ENCODE results near the gene BAG2. TPM values are rescaled to one million over a fixed set of nuclear protein-coding genes. Genes with fewer than 3 reads are reported as not detected.
A peak's percentile ranks its signal among the peaks of the same experiment; 100 is the strongest.

Gene BAG2
- total RNA-seq, result 17.7 and 32.8 TPM in 2 replicates

DNA sequence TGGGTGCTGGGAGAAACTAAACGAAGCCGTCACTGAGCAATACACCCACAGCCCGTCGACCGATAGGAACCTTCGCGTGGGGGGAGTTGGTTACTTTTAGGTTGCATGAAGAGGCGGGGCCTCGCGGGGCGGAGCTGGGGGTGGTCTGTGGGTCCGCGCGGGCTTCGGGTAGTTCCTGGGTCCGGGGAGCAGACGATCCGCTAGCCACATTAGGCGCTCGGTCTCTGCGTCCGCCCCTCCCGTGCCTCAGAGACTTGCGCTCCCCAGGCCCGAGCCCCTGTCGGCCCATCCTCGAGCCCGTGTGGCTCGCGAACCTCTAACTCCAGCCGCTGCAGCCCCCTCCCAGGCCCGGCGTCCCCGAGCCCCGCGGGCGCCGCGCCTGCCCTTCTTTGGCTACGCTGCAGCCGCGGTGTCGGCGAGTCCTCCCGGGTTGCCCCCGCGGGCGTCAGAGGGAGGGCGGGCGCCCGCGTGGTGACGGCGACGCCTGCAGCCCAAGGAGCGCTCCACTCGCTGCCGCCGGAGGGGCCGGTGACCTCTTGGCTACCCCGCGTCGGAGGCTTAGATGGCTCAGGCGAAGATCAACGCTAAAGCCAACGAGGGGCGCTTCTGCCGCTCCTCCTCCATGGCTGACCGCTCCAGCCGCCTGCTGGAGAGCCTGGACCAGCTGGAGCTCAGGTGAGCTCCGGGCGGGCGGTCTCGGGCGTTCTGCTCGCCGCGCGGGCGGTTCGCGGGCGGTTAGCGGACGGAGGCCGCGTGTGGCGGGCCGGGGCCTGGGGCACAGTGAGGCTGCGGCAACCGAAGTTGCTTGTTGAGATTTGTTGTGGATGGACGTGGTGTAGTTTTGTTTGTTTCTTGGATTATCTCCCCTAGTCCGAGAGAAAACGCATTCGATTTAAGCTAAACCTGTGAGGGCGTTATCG is at the start of gene BAG2:
Gene BAG2, plus strand, starts transcription at position 191 of the 920 bp plus-strand sequence. Its CDS starts 372 bp downstream, at position 563.
- DNase-seq (ENCODE audit: low read depth), result peak; percentile 93
- peak within 1 kb of the TSS; percentile 88 for H3K4me3 ChIP-seq (ENCODE audit: low read depth, low read length)
- TF ChIP-seq, protein P1, sequence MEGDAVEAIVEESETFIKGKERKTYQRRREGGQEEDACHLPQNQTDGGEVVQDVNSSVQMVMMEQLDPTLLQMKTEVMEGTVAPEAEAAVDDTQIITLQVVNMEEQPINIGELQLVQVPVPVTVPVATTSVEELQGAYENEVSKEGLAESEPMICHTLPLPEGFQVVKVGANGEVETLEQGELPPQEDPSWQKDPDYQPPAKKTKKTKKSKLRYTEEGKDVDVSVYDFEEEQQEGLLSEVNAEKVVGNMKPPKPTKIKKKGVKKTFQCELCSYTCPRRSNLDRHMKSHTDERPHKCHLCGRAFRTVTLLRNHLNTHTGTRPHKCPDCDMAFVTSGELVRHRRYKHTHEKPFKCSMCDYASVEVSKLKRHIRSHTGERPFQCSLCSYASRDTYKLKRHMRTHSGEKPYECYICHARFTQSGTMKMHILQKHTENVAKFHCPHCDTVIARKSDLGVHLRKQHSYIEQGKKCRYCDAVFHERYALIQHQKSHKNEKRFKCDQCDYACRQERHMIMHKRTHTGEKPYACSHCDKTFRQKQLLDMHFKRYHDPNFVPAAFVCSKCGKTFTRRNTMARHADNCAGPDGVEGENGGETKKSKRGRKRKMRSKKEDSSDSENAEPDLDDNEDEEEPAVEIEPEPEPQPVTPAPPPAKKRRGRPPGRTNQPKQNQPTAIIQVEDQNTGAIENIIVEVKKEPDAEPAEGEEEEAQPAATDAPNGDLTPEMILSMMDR (IDR thresholded peaks at IDR 0.05; ENCODE audit: insufficient read depth, low read depth, low read length), result peak; percentile 6

DNA sequence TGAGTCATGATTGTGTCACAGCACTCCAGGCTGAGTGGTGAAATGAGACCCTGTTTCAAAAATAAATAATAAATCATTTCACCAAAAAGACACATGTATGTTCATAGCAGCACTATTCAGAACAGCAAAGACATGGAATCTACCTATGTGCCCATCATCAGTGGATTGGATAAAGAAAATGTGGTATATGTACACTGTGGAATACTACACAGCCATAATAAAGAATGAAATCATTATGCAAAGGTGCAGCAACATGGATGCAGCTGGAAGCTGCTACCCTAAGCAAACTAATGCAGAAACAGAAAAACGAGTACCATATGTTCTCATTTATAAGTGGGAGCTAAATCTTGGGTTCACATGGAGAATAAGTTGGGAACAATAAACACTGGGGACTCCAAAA is 49.0 kb upstream of the BAG2 start:
- no peak for DNase-seq (ENCODE audit: low read depth)
- no peak overlapping the region for H3K4me3 ChIP-seq (ENCODE audit: low read depth, low read length)
- TF ChIP-seq, protein P1 (IDR thresholded peaks at IDR 0.05; ENCODE audit: insufficient read depth, low read depth, low read length), result no peak

DNA sequence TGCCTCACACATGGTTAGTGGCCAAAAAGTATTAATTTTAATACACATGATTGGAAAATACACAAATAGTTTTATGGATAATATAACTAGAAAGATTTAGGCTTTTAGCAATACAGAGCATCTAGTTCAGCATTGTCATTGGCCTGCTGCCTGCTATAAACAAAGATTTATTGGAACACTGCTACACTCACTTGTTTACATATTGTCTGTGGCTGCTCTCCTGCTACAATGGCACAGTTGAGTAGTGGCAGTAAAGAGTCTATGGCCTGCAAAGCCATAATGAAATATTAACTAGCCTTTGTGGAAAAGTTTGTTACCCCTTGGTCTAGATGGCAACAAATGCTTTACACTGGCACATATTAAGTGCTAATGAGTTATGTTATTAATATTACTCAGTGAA is 44.4 kb upstream of the BAG2 start:
- TF ChIP-seq, protein P1 (IDR thresholded peaks at IDR 0.05; ENCODE audit: insufficient read depth, low read depth, low read length), result no peak
- no peak overlapping the region for H3K4me3 ChIP-seq (ENCODE audit: low read depth, low read length)
- peak; percentile 44 for DNase-seq (ENCODE audit: low read depth)

DNA sequence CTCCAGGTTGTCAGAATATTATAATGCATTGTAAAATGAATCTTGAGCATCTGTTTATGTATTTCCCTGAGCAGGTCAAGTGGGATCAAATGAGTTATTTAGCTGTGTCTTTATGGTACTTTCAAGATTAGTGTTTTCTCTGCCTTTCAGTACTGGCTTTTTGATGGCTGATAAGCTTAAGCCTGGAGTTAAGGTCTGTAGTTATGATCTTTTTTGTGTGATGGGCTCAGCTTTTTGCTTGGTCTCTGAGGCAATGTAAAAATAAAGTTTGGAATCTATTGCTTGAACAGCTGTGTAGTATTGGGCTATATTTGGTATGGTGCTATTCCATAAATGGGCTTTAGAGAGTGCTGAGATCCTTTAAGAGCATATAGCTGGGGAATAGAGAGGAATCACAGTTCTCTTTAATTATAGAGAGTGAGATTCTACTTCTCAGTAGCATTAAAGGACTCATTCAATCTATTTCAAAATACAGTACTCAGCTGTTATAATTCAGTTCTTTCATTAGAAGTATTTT is 41.4 kb upstream of the BAG2 start:
- no peak overlapping the region for H3K4me3 ChIP-seq (ENCODE audit: low read depth, low read length)
- TF ChIP-seq, protein P1 (IDR thresholded peaks at IDR 0.05; ENCODE audit: insufficient read depth, low read depth, low read length), result no peak
- peak; percentile 37 for DNase-seq (ENCODE audit: low read depth)

- no peak for DNase-seq (ENCODE audit: low read depth)
- no peak overlapping the region for H3K4me3 ChIP-seq (ENCODE audit: low read depth, low read length)
- TF ChIP-seq, protein P1 (IDR thresholded peaks at IDR 0.05; ENCODE audit: insufficient read depth, low read depth, low read length), result no peak
These were observed 37.2 kb upstream of the BAG2 start for GRCh38 chr6:57134954-57135353.

DNA sequence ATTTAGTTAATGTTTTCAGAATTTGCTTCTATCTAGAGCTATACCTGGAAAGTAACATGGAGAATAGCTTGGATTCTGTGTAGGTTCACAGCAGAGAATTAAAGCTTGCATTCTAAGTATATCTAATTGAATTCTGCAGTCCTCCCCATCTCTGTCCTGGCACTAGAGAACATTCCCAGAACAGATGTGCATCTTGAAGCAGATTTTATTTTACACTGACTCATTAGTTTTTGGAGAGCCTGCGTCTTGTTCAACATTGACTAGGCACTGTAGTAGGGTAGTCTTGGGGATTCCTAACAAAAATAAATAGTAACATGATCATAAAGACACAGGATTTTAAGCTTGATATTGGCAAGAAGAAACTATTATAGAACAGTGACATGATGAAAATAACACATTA is 36.2 kb upstream of the BAG2 start:
- H3K4me3 ChIP-seq (ENCODE audit: low read depth, low read length), result no peak overlapping the region
- TF ChIP-seq, protein P1 (IDR thresholded peaks at IDR 0.05; ENCODE audit: insufficient read depth, low read depth, low read length), result no peak
- DNase-seq (ENCODE audit: low read depth), result peak; percentile 32
